ENCODE data around the gene COL6A1. TPM values are rescaled to one million over a fixed set of nuclear protein-coding genes. Genes with fewer than 3 reads are reported as not detected.
A peak's percentile ranks its signal among the peaks of the same experiment; 100 is the strongest.

COL6A1 gene
- total and polyA plus RNA-seq, 10 donors, result 76.5 to 190 (median 129) TPM

GRCh38 chr21:46051821-46052675, 70.5 kb downstream of the COL6A1 start:
- H3K4me3 ChIP-seq, result no peak overlapping the region
- intact Hi-C loops (cut with DNase I; ENCODE audit: low total_unique reads), result no loop called here
- no peak for DNase-seq
- H3K36me3 ChIP-seq, result no peaks in the 10 kb centered on the region
- peak overlapping the region in 1 of 8 donors; percentile 70 for H3K27ac ChIP-seq
- no peak for TF ChIP-seq CTCF (IDR thresholded peaks at IDR 0.05 in 8 of 11, conservative IDR thresholded peaks at IDR 0.05 in 3 of 11)
- no peak for TF ChIP-seq POLR2A (IDR thresholded peaks at IDR 0.05)
- TF ChIP-seq POLR2AphosphoS5 (IDR thresholded peaks at IDR 0.05), result no peak
- peaks cover 6 to 26% (median 13%) of the 10 kb centered on the region in 6 donors for H3K4me1 ChIP-seq
- H3K9me3 ChIP-seq, result peaks cover 0 to 2% (median 0%) of the 10 kb centered on the region in 8 donors
- H3K27me3 ChIP-seq (replicated peaks in 1 of 7), result peaks cover 0 to 25% (median 4%) of the 10 kb centered on the region in 7 donors
- 88 to 94% (median 91%) methylated on average over 33 of the region's 33 CpGs for WGBS, 5 donors

- no peaks in the 10 kb centered on the region for H3K36me3 ChIP-seq
- peak overlapping the region in 3 of 8 donors; percentile 36 to 70 (median 37) for H3K27ac ChIP-seq
- no peak for DNase-seq
- no peaks in the 10 kb centered on the region for H3K9me3 ChIP-seq
- peaks cover 9 to 34% (median 19%) of the 10 kb centered on the region in 6 donors for H3K4me1 ChIP-seq
- WGBS, 5 donors, result 73 to 83% (median 78%) methylated on average over 25 to 31 of the region's 31 CpGs
- peak in 1 of 3 donors; percentile 16 for TF ChIP-seq POLR2AphosphoS5 (IDR thresholded peaks at IDR 0.05)
- TF ChIP-seq CTCF (IDR thresholded peaks at IDR 0.05 in 8 of 11, conservative IDR thresholded peaks at IDR 0.05 in 3 of 11), result no peak
- intact Hi-C loops (cut with DNase I; ENCODE audit: low total_unique reads), result no loop called here
- H3K4me3 ChIP-seq, result no peak overlapping the region
- peaks cover 0 to 35% (median 7%) of the 10 kb centered on the region in 7 donors for H3K27me3 ChIP-seq (replicated peaks in 1 of 7)
These were observed 71.4 kb downstream of the COL6A1 start for GRCh38 chr21:46052703-46053651.

GRCh38 chr21:46054031-46054430, 72.5 kb downstream of the COL6A1 start:
- TF ChIP-seq POLR2A (IDR thresholded peaks at IDR 0.05) (no peak), CTCF (IDR thresholded peaks at IDR 0.05 in 8 of 11, conservative IDR thresholded peaks at IDR 0.05 in 3 of 11) (no peak), POLR2AphosphoS5 (IDR thresholded peaks at IDR 0.05) (no peak)
- no peak for DNase-seq
- 88 to 98% (median 91%) methylated on average over 10 of the region's 10 CpGs for WGBS, 5 donors
- no peaks in the 10 kb centered on the region for H3K9me3 ChIP-seq
- H3K27ac ChIP-seq, result peak overlapping the region in 3 of 8 donors; percentile 21 to 81 (median 80)
- peaks cover 0 to 36% (median 7%) of the 10 kb centered on the region in 7 donors for H3K27me3 ChIP-seq (replicated peaks in 1 of 7)
- H3K4me1 ChIP-seq, result peaks cover 9 to 34% (median 19%) of the 10 kb centered on the region in 6 donors
- H3K36me3 ChIP-seq, result no peaks in the 10 kb centered on the region
- H3K4me3 ChIP-seq, result no peak overlapping the region
- intact Hi-C loops (cut with DNase I; ENCODE audit: low total_unique reads), result no loop called here

All from spleen (tissue), 11 donors.